Skin epidermis (tissue), 12 donors: Measurements from ENCODE around the gene ATG16L1.
A peak's percentile ranks its signal among the peaks of the same experiment; 100 is the strongest.
"Not testable (repeated sequence)": the region's sequence is repeated elsewhere in the genome, so short reads cannot be mapped to it uniquely, and the experiment has no call there.

Source experiments
- H3K27ac ChIP-seq, 21 experiments: fragments of 200-600 bp; sonication (generic) in 11 of 21; one replicate each; pipeline ENCODE4 v1.5.0; 2020; ENCODE audit warnings: mild to moderate bottlenecking in 3 of 21, inconsistent platforms in 2 of 21, moderate library complexity in 2 of 21
- H3K4me3 ChIP-seq, 7 experiments: fragments of 200-600 bp; sonication (generic) in 2 of 7; one replicate each; pipeline ENCODE4 v1.5.0; 2020; ENCODE audit warnings: inconsistent platforms in 2 of 7, mild to moderate bottlenecking in 2 of 7, moderate library complexity in 1 of 7

ATG16L1 gene

GRCh38 chr2:233319256-233319655 is 67.8 kb downstream of the ATG16L1 start:
- H3K4me3 ChIP-seq, result no peak overlapping the region
- no peak overlapping the region for H3K27ac ChIP-seq

DNA sequence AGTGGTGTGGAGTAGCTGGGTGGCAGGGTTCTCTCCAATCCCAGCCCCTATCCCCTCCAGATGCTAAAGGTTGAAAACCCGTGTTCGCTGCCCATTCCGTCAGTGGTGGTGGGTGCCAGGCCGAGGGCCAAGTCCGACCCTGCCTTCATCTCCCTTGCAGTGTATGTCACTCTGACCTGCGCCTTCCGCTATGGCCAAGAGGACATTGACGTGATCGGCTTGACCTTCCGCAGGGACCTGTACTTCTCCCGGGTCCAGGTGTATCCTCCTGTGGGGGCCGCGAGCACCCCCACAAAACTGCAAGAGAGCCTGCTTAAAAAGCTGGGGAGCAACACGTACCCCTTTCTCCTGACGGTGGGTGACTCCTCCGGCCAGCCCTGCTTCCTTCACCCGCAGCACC is 69.0 kb downstream of the ATG16L1 start:
- Histone ChIP-seq H3K27ac (no peak overlapping the region), H3K4me3 (no peak overlapping the region)

- H3K4me3 ChIP-seq, result no peak overlapping the region
- no peak overlapping the region for H3K27ac ChIP-seq
These were observed 69.7 kb downstream of the ATG16L1 start for GRCh38 chr2:233321166-233321565.

DNA sequence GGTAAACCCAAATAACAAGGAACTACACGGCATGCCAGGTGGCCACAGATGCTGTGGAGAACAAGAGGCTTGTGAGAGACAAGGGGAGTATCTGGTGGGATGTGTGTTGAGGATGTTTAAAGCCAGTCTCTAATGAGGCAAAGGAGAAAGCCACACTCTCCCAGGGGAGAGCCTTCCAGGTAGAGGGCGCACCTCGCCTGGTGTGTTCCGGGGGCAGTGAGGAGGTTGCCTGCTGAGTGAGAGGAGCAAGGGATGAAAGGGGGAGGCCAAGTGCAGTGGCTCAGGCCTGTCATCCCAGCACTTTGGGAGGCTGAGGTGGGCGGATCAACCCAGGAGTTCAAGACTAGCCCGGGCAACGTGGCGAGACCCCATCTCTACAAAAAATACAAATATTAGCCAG is 72.4 kb downstream of the ATG16L1 start:
- Histone ChIP-seq H3K27ac (no peak overlapping the region), H3K4me3 (no peak overlapping the region)

- Histone ChIP-seq H3K4me3 (no peak overlapping the region), H3K27ac (no peak overlapping the region)
These were observed 73.8 kb downstream of the ATG16L1 start for GRCh38 chr2:233325256-233325655.

DNA sequence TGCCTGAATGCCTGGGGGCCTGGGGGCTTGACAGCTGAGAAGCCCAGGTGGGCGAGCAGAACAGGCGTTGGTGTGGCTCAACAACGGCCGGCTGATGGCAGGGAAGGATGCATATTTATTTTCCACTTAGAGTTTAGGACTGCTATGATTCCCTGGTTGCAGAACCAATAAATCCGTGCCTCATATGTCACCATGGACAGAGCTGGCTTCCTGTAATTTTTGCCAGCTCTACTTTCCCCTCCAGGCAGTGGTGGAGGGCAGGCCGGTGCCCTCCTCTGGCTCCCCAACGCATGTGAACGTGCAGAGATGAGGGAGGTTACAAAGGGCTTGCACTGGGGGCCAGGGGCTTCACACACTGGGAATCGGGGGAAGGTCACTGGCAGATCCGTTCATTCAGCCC is 74.3 kb downstream of the ATG16L1 start:
- Histone ChIP-seq H3K4me3 (no peak overlapping the region), H3K27ac (no peak overlapping the region)

DNA sequence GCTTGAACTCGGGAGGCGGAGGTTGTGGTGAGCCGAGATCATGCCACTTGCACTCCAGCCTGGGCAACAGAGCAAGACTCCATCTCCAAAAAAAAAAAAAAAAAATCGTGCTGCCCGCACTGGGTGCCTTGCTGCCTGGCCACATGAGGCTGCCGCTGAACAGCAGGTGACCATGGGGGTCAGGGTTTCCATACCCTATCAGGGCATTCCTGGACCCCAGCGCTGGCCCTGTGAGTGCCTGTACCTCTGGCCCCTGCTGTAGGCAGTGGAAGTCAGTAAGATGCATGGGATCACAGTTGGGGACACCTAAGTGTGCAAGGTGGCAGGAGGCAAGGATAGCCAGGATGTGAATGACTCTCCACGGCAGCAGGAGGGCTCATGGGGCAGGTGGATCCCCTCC is 75.0 kb downstream of the ATG16L1 start:
- no peak overlapping the region for H3K4me3 ChIP-seq
- H3K27ac ChIP-seq, result no peak overlapping the region

DNA sequence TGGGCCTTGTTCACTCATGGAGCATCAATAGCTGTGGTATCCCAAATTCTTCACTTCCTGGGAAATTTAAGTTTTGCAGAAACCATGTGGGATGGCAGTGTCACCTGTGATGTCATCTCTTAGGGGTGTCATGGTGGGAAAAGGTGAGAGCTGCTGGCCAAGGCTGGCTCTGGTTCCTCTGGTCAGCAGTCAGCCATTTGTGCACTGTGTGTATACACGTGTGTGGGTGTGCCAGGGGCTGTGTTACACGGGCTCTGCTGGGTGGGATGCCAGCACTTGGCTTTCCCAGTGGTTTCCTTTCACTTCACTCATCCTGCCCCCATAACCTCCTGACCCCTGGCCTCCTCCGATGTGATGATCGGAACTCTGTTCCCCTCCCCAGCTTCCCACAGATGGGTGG is 77.4 kb downstream of the ATG16L1 start:
- Histone ChIP-seq H3K27ac (no peak overlapping the region), H3K4me3 (no peak overlapping the region)

- Histone ChIP-seq H3K4me3 (no peak overlapping the region), H3K27ac (peak overlapping the region in 1 of 21 experiments; percentile 3)
These were observed 78.1 kb downstream of the ATG16L1 start for GRCh38 chr2:233329489-233330135.

GRCh38 chr2:233331536-233331935 is 80.1 kb downstream of the ATG16L1 start:
- Histone ChIP-seq H3K27ac (peak overlapping the region in 18 of 21 experiments; percentile 18 to 92 (median 73)), H3K4me3 (no peak overlapping the region)

DNA sequence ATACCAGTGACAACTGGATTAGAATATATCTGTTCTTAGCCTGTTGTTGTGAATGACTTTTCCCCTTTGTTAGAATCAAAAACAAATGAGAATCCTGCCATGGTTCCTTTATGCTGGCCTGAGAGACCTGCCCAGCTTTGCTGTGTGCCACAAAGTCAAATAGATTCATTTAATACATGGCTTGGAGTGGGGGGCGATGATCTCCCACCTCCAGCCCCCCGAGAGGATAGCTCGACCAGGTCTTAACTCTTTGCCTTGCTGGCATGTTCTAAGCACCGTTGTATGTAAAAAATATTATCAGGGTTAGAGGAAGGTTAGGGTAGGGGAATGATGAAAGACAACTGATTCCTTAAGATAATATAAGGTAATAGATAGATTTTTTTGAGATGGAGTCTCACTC is 80.7 kb downstream of the ATG16L1 start:
- H3K27ac ChIP-seq, result peak overlapping the region in 17 of 21 experiments; percentile 29 to 92 (median 73)

GRCh38 chr2:233334915-233335314 is 83.4 kb downstream of the ATG16L1 start:
- no peak overlapping the region for H3K27ac ChIP-seq

More for the DNA sequence above, 80.7 kb downstream of the ATG16L1 start:
- no peak overlapping the region for H3K4me3 ChIP-seq

DNA sequence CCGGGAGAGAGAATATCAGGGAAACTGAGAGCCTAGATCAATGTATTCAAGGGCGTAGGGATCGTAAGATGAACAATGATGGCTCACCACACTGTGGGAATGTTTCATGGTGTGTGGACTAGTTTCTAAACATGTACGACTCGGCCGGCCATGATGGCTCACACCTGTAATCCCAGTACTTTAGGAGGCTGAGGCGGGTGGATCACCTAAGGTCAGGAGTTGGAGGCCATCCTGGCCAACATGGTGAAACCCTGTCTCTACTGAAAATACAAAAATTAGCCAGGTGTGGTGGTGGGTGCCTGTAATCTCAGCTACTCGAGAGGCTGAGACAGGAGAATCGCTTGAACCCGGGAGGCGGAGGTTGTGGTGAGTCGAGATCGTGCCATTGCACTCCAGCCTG is 84.6 kb downstream of the ATG16L1 start:
- not testable (repeated sequence) for H3K4me3 ChIP-seq

More at GRCh38 chr2:233334915-233335314, 83.4 kb downstream of the ATG16L1 start:
- H3K4me3 ChIP-seq, result no peak overlapping the region

GRCh38 chr2:233336541-233336940 is 85.1 kb downstream of the ATG16L1 start:
- no peak overlapping the region for H3K27ac ChIP-seq

More for the DNA sequence above, 84.6 kb downstream of the ATG16L1 start:
- not testable (repeated sequence) for H3K27ac ChIP-seq

GRCh38 chr2:233338046-233338445 is 86.6 kb downstream of the ATG16L1 start:
- no peak overlapping the region for H3K27ac ChIP-seq
- H3K4me3 ChIP-seq, result no peak overlapping the region

More at GRCh38 chr2:233336541-233336940, 85.1 kb downstream of the ATG16L1 start:
- H3K4me3 ChIP-seq, result no peak overlapping the region

GRCh38 chr2:233338812-233339368 is 87.4 kb downstream of the ATG16L1 start:
- Histone ChIP-seq H3K27ac (no peak overlapping the region), H3K4me3 (no peak overlapping the region)

GRCh38 chr2:233339427-233339826 is 88.0 kb downstream of the ATG16L1 start:
- Histone ChIP-seq H3K27ac (no peak overlapping the region), H3K4me3 (no peak overlapping the region)

DNA sequence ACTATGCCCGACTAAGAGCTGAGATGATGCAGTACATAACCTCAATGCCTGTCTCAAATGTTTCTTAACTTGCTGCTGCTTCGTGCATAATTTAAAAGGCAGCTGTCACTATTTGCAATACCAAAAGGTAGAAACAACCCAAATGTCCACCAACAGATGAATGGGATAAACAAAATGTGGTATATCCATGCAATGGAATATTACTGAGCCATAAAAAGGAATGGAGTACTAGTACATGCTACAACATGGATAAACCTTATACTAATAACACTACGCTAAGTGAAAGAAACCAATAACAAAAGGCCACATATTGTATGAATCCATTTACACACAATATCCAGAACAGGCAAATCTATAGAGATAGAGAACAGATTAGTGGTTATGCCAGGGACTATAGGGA is 89.8 kb downstream of the ATG16L1 start:
- Histone ChIP-seq H3K27ac (no peak overlapping the region), H3K4me3 (no peak overlapping the region)

- Histone ChIP-seq H3K27ac (no peak overlapping the region), H3K4me3 (no peak overlapping the region)
These were observed 90.8 kb downstream of the ATG16L1 start for GRCh38 chr2:233342301-233342700.

DNA sequence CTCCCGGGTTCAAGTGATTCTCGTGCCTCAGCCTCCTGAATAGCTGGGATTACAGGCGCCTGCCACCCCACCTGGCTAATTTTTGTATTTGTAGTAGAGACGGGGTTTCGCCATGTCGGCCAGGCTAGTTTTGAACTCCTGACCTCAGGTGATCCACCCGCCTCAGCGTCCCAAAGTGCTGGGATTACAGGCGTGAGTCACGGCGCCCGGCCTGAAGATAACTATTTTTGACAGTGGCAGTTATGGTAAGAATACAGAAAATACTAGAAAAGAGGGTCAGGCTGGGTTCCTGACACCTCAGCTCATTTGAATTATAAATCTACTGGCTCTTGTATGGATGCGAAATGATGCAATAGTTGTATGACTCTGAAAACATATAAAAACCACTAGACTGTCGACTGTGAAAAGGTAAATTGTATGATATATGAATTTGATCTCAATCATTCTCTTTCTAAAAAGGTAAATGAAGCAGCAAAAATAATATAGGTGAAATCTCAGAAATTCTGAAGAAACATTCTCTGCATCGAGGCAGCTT is 91.8 kb downstream of the ATG16L1 start:
- Histone ChIP-seq H3K27ac (no peak overlapping the region), H3K4me3 (no peak overlapping the region)
